IPS-20b (cell line): ENCODE data around the gene GRK5.

Source experiments
- H3K27ac ChIP-seq: one replicate; pipeline ENCODE4 v1.5.1; 2013; ENCODE audit warnings: low read length
- H3K27me3 ChIP-seq: 2 replicates; pipeline ENCODE4 v1.6.1; 2013; ENCODE audit warnings: mild to moderate bottlenecking, low read length, inconsistent platforms; ENCODE audit not compliant: insufficient read depth
- H3K36me3 ChIP-seq: 2 replicates; pipeline ENCODE4 v1.6.1; 2013; ENCODE audit warnings: low read depth, mild to moderate bottlenecking, inconsistent platforms, low read length, moderate library complexity; ENCODE audit not compliant: insufficient read depth
- H3K4me1 ChIP-seq: 2 replicates; pipeline ENCODE4 v1.6.1; 2013; ENCODE audit warnings: mild to moderate bottlenecking, control low read depth, inconsistent platforms, low read length, moderate library complexity; ENCODE audit not compliant: insufficient read depth
- H3K4me3 ChIP-seq: 2 replicates; pipeline ENCODE4 v1.5.1; 2013; ENCODE audit warnings: mild to moderate bottlenecking, low read length, inconsistent platforms
- H3K9ac ChIP-seq: 2 replicates; pipeline ENCODE4 v1.6.1; 2013; ENCODE audit warnings: low read depth, mild to moderate bottlenecking, inconsistent platforms, low read length, moderate library complexity
- H3K9me3 ChIP-seq: 2 replicates; pipeline ENCODE4 v1.6.1; 2013; ENCODE audit warnings: mild to moderate bottlenecking, low read depth, low read length, inconsistent platforms; ENCODE audit not compliant: insufficient read depth

The GRK5 gene

GRCh38 chr10:119350502-119351097 lies 143.2 kb downstream of the GRK5 start:
- H3K27me3 ChIP-seq, result no peaks in the 10 kb centered on the region
- peaks cover 26% of the 10 kb centered on the region for H3K9me3 ChIP-seq
- no peaks in the 10 kb centered on the region for H3K4me1 ChIP-seq
- no peak overlapping the region for H3K9ac ChIP-seq
- H3K4me3 ChIP-seq, result no peak overlapping the region
- H3K36me3 ChIP-seq, result no peaks in the 10 kb centered on the region
- H3K27ac ChIP-seq, result no peak overlapping the region

- H3K4me3 ChIP-seq, result no peak overlapping the region
- H3K9ac ChIP-seq, result no peak overlapping the region
- no peak overlapping the region for H3K27ac ChIP-seq
- H3K27me3 ChIP-seq, result no peaks in the 10 kb centered on the region
- no peaks in the 10 kb centered on the region for H3K36me3 ChIP-seq
- H3K9me3 ChIP-seq, result peaks cover 32% of the 10 kb centered on the region
- H3K4me1 ChIP-seq, result no peaks in the 10 kb centered on the region
Measured at GRCh38 chr10:119351189-119351588, 143.8 kb downstream of the GRK5 start.

GRCh38 chr10:119352042-119352441 lies 144.7 kb downstream of the GRK5 start:
- H3K9me3 ChIP-seq, result peaks cover 40% of the 10 kb centered on the region
- H3K27ac ChIP-seq, result no peak overlapping the region
- H3K27me3 ChIP-seq, result no peaks in the 10 kb centered on the region
- H3K36me3 ChIP-seq, result no peaks in the 10 kb centered on the region
- H3K4me3 ChIP-seq, result no peak overlapping the region
- H3K4me1 ChIP-seq, result no peaks in the 10 kb centered on the region
- H3K9ac ChIP-seq, result no peak overlapping the region

DNA sequence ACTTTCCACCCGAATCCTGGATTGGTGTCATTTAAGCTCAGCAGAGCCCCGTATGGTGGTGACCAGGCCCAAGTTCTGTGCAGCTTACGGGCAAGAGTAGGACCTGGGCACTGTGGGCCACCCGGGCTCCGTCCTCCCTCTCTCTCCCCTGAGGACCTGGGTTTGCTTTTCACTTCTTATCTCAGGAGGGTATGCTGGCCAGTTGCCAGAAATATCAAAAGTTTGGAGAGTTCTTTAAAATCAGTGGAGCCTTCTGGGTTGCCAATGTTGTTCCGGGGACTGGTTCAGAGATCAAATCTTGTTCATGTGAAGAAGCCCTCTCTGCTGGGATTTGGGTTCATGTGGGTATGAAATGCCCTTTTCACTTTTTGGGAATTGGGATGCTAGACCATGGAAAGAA lies 145.4 kb downstream of the GRK5 start:
- no peaks in the 10 kb centered on the region for H3K27me3 ChIP-seq
- H3K36me3 ChIP-seq, result no peaks in the 10 kb centered on the region
- no peak overlapping the region for H3K9ac ChIP-seq
- H3K4me3 ChIP-seq, result no peak overlapping the region
- no peak overlapping the region for H3K27ac ChIP-seq
- no peaks in the 10 kb centered on the region for H3K4me1 ChIP-seq
- peaks cover 43% of the 10 kb centered on the region for H3K9me3 ChIP-seq

DNA sequence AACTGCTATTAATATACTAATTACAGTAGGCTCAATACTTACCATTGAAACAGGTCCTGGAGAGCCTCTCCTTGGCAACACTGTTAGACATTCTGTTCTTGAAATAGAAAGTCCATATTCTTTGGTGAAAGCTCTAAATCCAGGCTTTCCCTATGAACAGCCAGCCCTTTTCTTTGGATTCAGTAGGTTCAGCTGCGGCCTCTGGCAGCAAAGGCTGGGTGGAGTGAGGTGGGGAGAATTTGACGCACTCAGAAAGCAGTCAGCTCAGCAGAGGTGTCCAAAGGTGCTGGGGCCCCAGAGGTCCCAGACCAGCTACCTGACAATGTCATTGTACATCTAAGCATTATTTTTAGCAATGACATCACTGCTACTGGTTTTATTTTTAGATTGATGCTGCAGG lies 146.1 kb downstream of the GRK5 start:
- H3K9me3 ChIP-seq, result peaks cover 43% of the 10 kb centered on the region
- no peaks in the 10 kb centered on the region for H3K27me3 ChIP-seq
- H3K4me1 ChIP-seq, result no peaks in the 10 kb centered on the region
- H3K4me3 ChIP-seq, result no peak overlapping the region
- no peak overlapping the region for H3K27ac ChIP-seq
- H3K9ac ChIP-seq, result no peak overlapping the region
- no peaks in the 10 kb centered on the region for H3K36me3 ChIP-seq

DNA sequence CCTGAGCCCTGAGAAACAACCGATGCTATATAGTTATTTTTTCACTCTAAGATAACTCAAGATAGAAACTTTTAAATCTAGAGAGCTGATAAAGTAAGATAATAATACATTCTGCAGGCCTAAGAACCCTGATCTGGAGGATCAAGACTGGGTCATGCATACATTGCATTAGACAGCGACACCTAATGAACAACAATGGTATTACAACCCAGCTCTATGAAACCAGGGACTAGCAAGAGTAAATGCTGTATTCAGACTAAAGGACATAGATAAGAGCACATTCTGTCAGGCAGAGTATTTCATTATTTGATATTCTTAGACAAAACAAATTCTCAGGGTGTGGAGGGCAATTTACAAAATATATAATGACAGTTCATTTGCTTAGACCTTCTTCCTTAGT lies 148.6 kb downstream of the GRK5 start:
- H3K27me3 ChIP-seq, result no peaks in the 10 kb centered on the region
- peaks cover 39% of the 10 kb centered on the region for H3K9me3 ChIP-seq
- no peak overlapping the region for H3K9ac ChIP-seq
- no peak overlapping the region for H3K4me3 ChIP-seq
- no peaks in the 10 kb centered on the region for H3K36me3 ChIP-seq
- H3K4me1 ChIP-seq, result no peaks in the 10 kb centered on the region
- H3K27ac ChIP-seq, result no peak overlapping the region

DNA sequence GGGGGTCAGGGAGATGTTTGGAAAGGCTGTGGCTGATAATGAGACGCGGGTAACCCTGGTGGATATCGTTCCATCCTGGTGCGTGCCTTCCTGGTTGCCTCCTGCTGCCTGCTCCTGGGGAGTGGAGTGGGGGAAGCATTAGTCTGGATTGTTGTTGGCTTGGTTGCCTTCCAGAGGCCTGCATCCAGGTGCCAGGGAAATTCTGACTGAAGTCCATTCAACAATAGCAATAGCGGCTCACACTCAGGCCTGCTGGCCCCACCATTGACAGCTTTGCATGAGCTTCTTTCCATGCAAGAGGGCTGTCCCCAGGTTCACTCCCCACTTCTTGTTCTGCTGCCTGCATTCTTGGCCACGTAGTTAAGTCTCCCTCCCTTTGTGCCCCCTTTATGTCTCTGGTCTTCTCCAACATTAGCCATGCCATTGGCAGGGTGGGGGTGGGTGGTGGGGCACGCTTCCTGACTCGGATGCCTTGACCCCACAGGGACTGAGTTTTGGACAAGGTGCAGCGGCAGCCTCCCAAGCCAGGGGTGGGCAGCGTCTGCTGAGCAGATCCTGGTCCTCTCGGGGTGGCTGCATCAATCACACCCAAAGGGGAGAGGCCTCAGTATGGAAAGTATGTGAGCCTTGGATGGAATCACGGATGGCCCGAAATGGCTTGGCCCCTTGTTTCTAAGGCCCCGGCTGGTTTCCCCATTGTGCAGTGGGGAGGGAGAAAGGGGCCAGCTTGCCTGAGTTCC lies 150.2 kb downstream of the GRK5 start:
- H3K36me3 ChIP-seq, result no peaks in the 10 kb centered on the region
- H3K9ac ChIP-seq, result no peak overlapping the region
- no peaks in the 10 kb centered on the region for H3K4me1 ChIP-seq
- no peak overlapping the region for H3K27ac ChIP-seq
- no peaks in the 10 kb centered on the region for H3K27me3 ChIP-seq
- H3K4me3 ChIP-seq, result no peak overlapping the region
- peaks cover 25% of the 10 kb centered on the region for H3K9me3 ChIP-seq

- H3K4me3 ChIP-seq, result no peak overlapping the region
- no peaks in the 10 kb centered on the region for H3K27me3 ChIP-seq
- no peak overlapping the region for H3K27ac ChIP-seq
- peaks cover 24% of the 10 kb centered on the region for H3K9me3 ChIP-seq
- H3K36me3 ChIP-seq, result no peaks in the 10 kb centered on the region
- H3K4me1 ChIP-seq, result no peaks in the 10 kb centered on the region
- H3K9ac ChIP-seq, result no peak overlapping the region
Measured at GRCh38 chr10:119358152-119358512, 150.8 kb downstream of the GRK5 start.

DNA sequence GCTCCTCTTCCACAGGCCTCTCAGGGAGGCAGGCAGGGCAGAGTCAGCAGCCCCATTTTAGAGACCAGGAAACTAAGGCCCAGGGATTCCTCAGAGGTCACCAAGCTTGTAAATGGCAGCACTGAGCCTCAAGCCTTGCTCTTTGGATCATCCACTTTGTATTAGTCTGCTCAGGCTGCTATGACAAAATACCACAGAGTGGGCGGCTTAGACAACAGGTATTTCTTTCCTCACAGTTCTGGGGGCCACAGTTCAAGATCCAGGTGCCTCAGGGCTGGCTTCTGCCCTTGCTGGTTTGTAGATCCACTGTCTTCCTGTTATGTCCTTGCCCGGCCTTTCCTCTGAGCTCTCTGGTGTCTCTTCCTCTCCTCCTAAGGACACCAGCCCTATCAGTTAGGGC lies 151.2 kb downstream of the GRK5 start:
- Histone ChIP-seq H3K36me3 (no peaks in the 10 kb centered on the region), H3K9me3 (peaks cover 24% of the 10 kb centered on the region), H3K9ac (no peak overlapping the region), H3K27me3 (no peaks in the 10 kb centered on the region), H3K27ac (no peak overlapping the region), H3K4me3 (no peak overlapping the region), H3K4me1 (no peaks in the 10 kb centered on the region)

GRCh38 chr10:119359025-119359424 lies 151.7 kb downstream of the GRK5 start:
- H3K9me3 ChIP-seq, result peaks cover 24% of the 10 kb centered on the region
- no peak overlapping the region for H3K27ac ChIP-seq
- no peak overlapping the region for H3K4me3 ChIP-seq
- H3K4me1 ChIP-seq, result no peaks in the 10 kb centered on the region
- H3K9ac ChIP-seq, result no peak overlapping the region
- H3K27me3 ChIP-seq, result no peaks in the 10 kb centered on the region
- no peaks in the 10 kb centered on the region for H3K36me3 ChIP-seq

- H3K4me1 ChIP-seq, result no peaks in the 10 kb centered on the region
- no peak overlapping the region for H3K27ac ChIP-seq
- no peaks in the 10 kb centered on the region for H3K27me3 ChIP-seq
- no peaks in the 10 kb centered on the region for H3K36me3 ChIP-seq
- no peak overlapping the region for H3K9ac ChIP-seq
- peaks cover 19% of the 10 kb centered on the region for H3K9me3 ChIP-seq
- no peak overlapping the region for H3K4me3 ChIP-seq
Measured at GRCh38 chr10:119360181-119360921, 153.0 kb downstream of the GRK5 start.

- no peak overlapping the region for H3K27ac ChIP-seq
- no peaks in the 10 kb centered on the region for H3K4me1 ChIP-seq
- no peak overlapping the region for H3K9ac ChIP-seq
- no peak overlapping the region for H3K4me3 ChIP-seq
- H3K27me3 ChIP-seq, result no peaks in the 10 kb centered on the region
- no peaks in the 10 kb centered on the region for H3K36me3 ChIP-seq
- H3K9me3 ChIP-seq, result peaks cover 12% of the 10 kb centered on the region
Measured at GRCh38 chr10:119361037-119361436, 153.7 kb downstream of the GRK5 start.
